Upper lobe of right lung (tissue), 1 donor: ENCODE measurements around the gene KNDC1. TPM values are rescaled to one million over a fixed set of nuclear protein-coding genes. Genes with fewer than 3 reads are reported as not detected.

Experiments used
- ATAC-seq: fragments of 200-7000 bp; cut with Tn5 transposase; one replicate; pipeline ENCODE4 v1.9.1; 2020; ENCODE audit warnings: mild to moderate bottlenecking, moderate library complexity
- DNase-seq: peaks from one replicate; pipeline ENCODE4 v3.0.0-alpha.2; 2020
- H3K27ac ChIP-seq: fragments of 200-600 bp; one replicate; pipeline ENCODE4 v1.8.0; 2022
- H3K27me3 ChIP-seq: fragments of 200-600 bp; one replicate; pipeline ENCODE4 v1.8.0; 2022; ENCODE audit warnings: mild to moderate bottlenecking
- H3K36me3 ChIP-seq: fragments of 200-600 bp; one replicate; pipeline ENCODE4 v1.8.0; 2022
- H3K4me1 ChIP-seq: fragments of 200-600 bp; one replicate; pipeline ENCODE4 v1.8.0; 2022
- H3K4me3 ChIP-seq: fragments of 200-600 bp; one replicate; pipeline ENCODE4 v1.8.0; 2022; ENCODE audit warnings: mild to moderate bottlenecking
- H3K9me3 ChIP-seq: fragments of 200-600 bp; one replicate; pipeline ENCODE4 v1.8.0; 2022
- CTCF ChIP-seq: fragments of 200-600 bp; IDR thresholded peaks from one replicate; pipeline ENCODE4 v1.8.0; 2022; ENCODE audit warnings: antibody characterized with exemption
- intact Hi-C: fragments of 100-400 bp; cut with DNase I; formaldehyde crosslinking; loops from one replicate; pipeline ENCODE4 v1.11.0; 2022
- total RNA-seq: library from RNA; stranded (reverse); fragmentation: NEBNext Ultra II Directional; extraction: Animal tissue kit (Norgen Biotek cat#: 25700); gene quantifications from one replicate; pipeline ENCODE4 v1.2.1, GENCODE V29; 2021
- donor health status: DM: no; HTN: yes; CAD: no; lungs with severe emphysema.

KNDC1 gene
- total RNA-seq, 1 donor from 2014 or later, result 14.3 TPM

- no peak for DNase-seq
Observed at GRCh38 chr10:133195611-133196010, 35.6 kb downstream of the KNDC1 start.

GRCh38 chr10:133196221-133196915 is 36.3 kb downstream of the KNDC1 start:
- DNase-seq (no peak), ATAC-seq (no peak)
- Histone ChIP-seq H3K36me3 (no peaks in the 10 kb centered on the region), H3K4me3 (no peak overlapping the region), H3K9me3 (no peaks in the 10 kb centered on the region), H3K27me3 (no peaks in the 10 kb centered on the region), H3K27ac (no peak overlapping the region), H3K4me1 (no peaks in the 10 kb centered on the region)
- no peak for TF ChIP-seq CTCF
- intact Hi-C loops, result no loop called here

More at GRCh38 chr10:133195611-133196010, 35.6 kb downstream of the KNDC1 start:
- intact Hi-C loops, result no loop called here
- Histone ChIP-seq H3K9me3 (no peaks in the 10 kb centered on the region), H3K36me3 (no peaks in the 10 kb centered on the region), H3K4me1 (no peaks in the 10 kb centered on the region), H3K27me3 (no peaks in the 10 kb centered on the region), H3K27ac (no peak overlapping the region), H3K4me3 (no peak overlapping the region)
- no peak for TF ChIP-seq CTCF
- no peak for ATAC-seq

GRCh38 chr10:133196936-133197758 is 37.1 kb downstream of the KNDC1 start:
- H3K27ac ChIP-seq, result no peak overlapping the region
- intact Hi-C loops, result no loop called here
- ATAC-seq (no peak), DNase-seq (no peak)
- no peak for TF ChIP-seq CTCF
- H3K36me3 ChIP-seq, result no peaks in the 10 kb centered on the region
- H3K9me3 ChIP-seq, result no peaks in the 10 kb centered on the region
- H3K27me3 ChIP-seq, result no peaks in the 10 kb centered on the region
- no peak overlapping the region for H3K4me3 ChIP-seq
- H3K4me1 ChIP-seq, result no peaks in the 10 kb centered on the region

- DNase-seq, result no peak
- no peaks in the 10 kb centered on the region for H3K36me3 ChIP-seq
- no peak overlapping the region for H3K27ac ChIP-seq
- H3K4me3 ChIP-seq, result no peak overlapping the region
- ATAC-seq, result no peak
- H3K27me3 ChIP-seq, result no peaks in the 10 kb centered on the region
- intact Hi-C loops, result no loop called here
- H3K9me3 ChIP-seq, result no peaks in the 10 kb centered on the region
- no peak for TF ChIP-seq CTCF
- H3K4me1 ChIP-seq, result no peaks in the 10 kb centered on the region
Observed at GRCh38 chr10:133197786-133198185, 37.8 kb downstream of the KNDC1 start.

GRCh38 chr10:133198206-133198605 is 38.2 kb downstream of the KNDC1 start:
- intact Hi-C loops, result no loop called here
- DNase-seq (no peak), ATAC-seq (no peak)
- Histone ChIP-seq H3K4me1 (no peaks in the 10 kb centered on the region), H3K36me3 (no peaks in the 10 kb centered on the region), H3K27ac (no peak overlapping the region), H3K4me3 (no peak overlapping the region), H3K27me3 (no peaks in the 10 kb centered on the region), H3K9me3 (no peaks in the 10 kb centered on the region)
- TF ChIP-seq CTCF, result no peak
